RWPE2 (cell line): ENCODE measurements around the gene ATRAID.

Source experiments
- ATAC-seq: fragments of 200-7000 bp; cut with Tn5 transposase; 3 replicates; pipeline ENCODE4 v1.9.1; 2021; ENCODE audit warnings: low read depth
- DNase-seq: peaks from one replicate; pipeline ENCODE4 v3.0.0-alpha.2; 2020; ENCODE audit warnings: low spot score
- H3K27ac ChIP-seq: fragments of 450-650 bp; 2 replicates; pipeline ENCODE4 v1.5.1; 2017; ENCODE audit warnings: mild to moderate bottlenecking; ENCODE audit not compliant: poor library complexity, severe bottlenecking
- H3K27me3 ChIP-seq: fragments of 250-450 bp; sonication (Bioruptor Pico); 2 replicates; pipeline ENCODE4 v1.5.1; 2021; ENCODE audit warnings: mild to moderate bottlenecking, moderate library complexity; ENCODE audit not compliant: insufficient read depth, poor library complexity, severe bottlenecking
- H3K36me3 ChIP-seq: fragments of 250-450 bp; sonication (Bioruptor Pico); 2 replicates; pipeline ENCODE4 v1.5.1; 2020; ENCODE audit warnings: low read depth, mild to moderate bottlenecking, moderate library complexity
- H3K4me1 ChIP-seq: fragments of 250-450 bp; sonication (Bioruptor Pico); 2 replicates; pipeline ENCODE4 v1.5.1; 2021; ENCODE audit warnings: mild to moderate bottlenecking, moderate library complexity; ENCODE audit not compliant: insufficient read depth, poor library complexity, severe bottlenecking
- H3K4me3 ChIP-seq: fragments of 250-450 bp; sonication (Bioruptor Pico); 2 replicates; pipeline ENCODE4 v1.5.1; 2021; ENCODE audit warnings: mild to moderate bottlenecking, moderate library complexity; ENCODE audit not compliant: severe bottlenecking
- H3K9me3 ChIP-seq: fragments of 250-450 bp; sonication (Bioruptor Pico); 2 replicates; pipeline ENCODE4 v1.5.1; 2021; ENCODE audit warnings: mild to moderate bottlenecking, moderate library complexity; ENCODE audit not compliant: severe bottlenecking
- TF ChIP-seq, protein P1 (sequence below): fragments of 450-650 bp; IDR thresholded peaks from one replicate; pipeline ENCODE4 v1.5.1; 2017; ENCODE audit warnings: mild to moderate bottlenecking, moderate library complexity; ENCODE audit not compliant: poor library complexity, severe bottlenecking

ATRAID gene

DNA sequence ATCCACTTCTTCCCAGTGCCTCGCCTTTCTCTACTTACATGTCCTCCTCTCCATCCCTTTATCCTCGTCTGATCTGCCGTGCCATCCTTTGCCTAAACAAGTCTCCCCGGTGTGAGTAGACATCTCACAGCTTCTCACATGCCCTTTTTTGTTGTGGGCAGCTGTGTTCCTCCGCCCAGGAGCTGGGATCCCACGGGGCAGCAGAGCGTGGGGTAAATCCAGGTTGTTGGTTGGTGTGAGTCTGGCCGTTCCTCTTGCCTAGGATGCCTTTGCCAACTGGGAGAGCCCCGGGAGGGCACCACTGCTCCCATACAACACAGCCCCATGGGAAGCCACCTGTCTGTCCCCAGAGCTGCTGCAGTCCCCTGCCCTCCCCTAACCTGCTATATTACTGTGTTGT is 28.6 kb downstream of the ATRAID start:
- H3K9me3 ChIP-seq = no peaks in the 10 kb centered on the region
- H3K4me3 ChIP-seq = no peak overlapping the region
- ATAC-seq = no peak
- no peak for DNase-seq
- TF ChIP-seq, protein P1, sequence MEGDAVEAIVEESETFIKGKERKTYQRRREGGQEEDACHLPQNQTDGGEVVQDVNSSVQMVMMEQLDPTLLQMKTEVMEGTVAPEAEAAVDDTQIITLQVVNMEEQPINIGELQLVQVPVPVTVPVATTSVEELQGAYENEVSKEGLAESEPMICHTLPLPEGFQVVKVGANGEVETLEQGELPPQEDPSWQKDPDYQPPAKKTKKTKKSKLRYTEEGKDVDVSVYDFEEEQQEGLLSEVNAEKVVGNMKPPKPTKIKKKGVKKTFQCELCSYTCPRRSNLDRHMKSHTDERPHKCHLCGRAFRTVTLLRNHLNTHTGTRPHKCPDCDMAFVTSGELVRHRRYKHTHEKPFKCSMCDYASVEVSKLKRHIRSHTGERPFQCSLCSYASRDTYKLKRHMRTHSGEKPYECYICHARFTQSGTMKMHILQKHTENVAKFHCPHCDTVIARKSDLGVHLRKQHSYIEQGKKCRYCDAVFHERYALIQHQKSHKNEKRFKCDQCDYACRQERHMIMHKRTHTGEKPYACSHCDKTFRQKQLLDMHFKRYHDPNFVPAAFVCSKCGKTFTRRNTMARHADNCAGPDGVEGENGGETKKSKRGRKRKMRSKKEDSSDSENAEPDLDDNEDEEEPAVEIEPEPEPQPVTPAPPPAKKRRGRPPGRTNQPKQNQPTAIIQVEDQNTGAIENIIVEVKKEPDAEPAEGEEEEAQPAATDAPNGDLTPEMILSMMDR = no peak
- no peaks in the 10 kb centered on the region for H3K4me1 ChIP-seq
- peaks cover 85% of the 10 kb centered on the region for H3K36me3 ChIP-seq
- H3K27me3 ChIP-seq = no peaks in the 10 kb centered on the region
- H3K27ac ChIP-seq = no peak overlapping the region

DNA sequence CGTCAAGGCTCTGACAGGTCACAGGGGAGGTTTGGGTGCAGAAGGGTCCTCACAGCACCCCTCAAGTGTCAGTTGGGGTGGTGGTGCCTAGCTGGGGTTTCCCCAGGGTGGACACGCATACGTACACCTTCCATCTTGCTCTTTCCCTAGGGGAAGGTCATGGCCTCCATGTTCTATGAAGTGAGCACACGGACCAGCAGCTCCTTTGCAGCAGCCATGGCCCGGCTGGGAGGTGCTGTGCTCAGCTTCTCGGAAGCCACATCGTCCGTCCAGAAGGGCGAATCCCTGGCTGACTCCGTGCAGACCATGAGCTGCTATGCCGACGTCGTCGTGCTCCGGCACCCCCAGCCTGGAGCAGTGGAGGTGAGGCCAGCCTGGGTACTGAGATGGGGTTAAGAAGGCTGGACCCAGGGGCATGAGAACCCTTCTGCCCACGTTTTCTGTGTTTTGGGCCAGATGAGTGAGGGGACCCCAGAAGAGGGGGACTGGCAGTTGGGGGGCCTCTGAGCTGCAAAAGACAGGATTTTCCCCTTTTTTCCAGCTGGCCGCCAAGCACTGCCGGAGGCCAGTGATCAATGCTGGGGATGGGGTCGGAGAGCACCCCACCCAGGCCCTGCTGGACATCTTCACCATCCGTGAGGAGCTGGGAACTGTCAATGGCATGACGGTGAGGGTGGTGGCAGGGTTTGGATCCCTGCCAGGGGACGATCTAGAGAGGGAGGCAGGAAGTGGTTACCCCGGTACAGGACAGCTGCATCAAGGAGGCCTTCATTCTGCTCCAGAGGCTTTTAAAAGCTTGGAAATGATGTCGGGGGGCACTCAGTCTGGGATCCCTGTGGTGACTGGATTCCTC is 30.1 kb downstream of the ATRAID start:
- H3K36me3 ChIP-seq = peaks cover 69% of the 10 kb centered on the region
- no peak overlapping the region for H3K27ac ChIP-seq
- no peaks in the 10 kb centered on the region for H3K4me1 ChIP-seq
- H3K27me3 ChIP-seq = no peaks in the 10 kb centered on the region
- no peaks in the 10 kb centered on the region for H3K9me3 ChIP-seq
- no peak for DNase-seq
- H3K4me3 ChIP-seq = no peak overlapping the region
- TF ChIP-seq, protein P1 = no peak
- ATAC-seq = no peak

DNA sequence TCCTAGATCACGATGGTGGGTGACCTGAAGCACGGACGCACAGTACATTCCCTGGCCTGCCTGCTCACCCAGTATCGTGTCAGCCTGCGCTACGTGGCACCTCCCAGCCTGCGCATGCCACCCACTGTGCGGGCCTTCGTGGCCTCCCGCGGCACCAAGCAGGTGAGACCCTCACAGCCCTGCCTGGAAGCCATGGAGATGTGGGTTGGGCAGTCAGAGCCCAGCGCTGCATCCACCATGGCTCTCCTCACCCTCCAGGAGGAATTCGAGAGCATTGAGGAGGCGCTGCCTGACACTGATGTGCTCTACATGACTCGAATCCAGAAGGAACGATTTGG is 30.7 kb downstream of the ATRAID start:
- no peaks in the 10 kb centered on the region for H3K4me1 ChIP-seq
- peaks cover 63% of the 10 kb centered on the region for H3K36me3 ChIP-seq
- DNase-seq (no peak), ATAC-seq (no peak)
- TF ChIP-seq, protein P1 = no peak
- no peaks in the 10 kb centered on the region for H3K27me3 ChIP-seq
- H3K27ac ChIP-seq = no peak overlapping the region
- H3K9me3 ChIP-seq = no peaks in the 10 kb centered on the region
- no peak overlapping the region for H3K4me3 ChIP-seq

DNA sequence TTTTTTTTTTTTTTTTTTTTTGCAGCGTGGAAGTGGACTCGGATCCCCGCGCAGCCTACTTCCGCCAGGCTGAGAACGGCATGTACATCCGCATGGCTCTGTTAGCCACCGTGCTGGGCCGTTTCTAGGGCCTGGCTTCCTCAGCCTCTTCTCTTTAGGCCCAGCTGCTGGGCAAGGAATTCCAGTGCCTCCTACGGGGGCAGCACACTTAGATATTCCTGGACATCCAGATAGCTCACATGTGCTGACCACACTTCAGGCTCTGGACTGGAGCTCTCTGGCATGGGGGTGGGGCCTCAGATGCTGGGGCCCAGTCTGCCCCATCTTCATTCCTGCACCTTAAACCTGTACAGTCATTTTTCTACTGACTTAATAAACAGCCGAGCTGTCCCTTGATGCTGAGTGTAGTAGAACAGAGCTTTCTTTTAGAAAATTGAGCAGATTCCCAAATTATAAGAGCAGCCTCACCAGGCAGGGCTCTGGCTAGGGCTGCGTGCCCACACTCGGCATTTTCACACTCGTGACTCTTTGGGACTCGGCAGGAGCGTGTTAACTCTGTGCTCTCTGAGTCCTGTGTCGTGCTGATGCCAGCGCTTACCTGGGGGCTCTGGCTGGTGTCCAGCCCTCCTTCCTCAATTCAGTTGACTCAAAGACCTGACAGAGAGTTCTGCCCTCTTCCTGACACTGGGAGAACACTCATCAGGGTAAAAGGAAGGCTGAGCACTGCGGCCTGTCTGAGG is 31.7 kb downstream of the ATRAID start:
- H3K27ac ChIP-seq = no peak overlapping the region
- peaks cover 53% of the 10 kb centered on the region for H3K36me3 ChIP-seq
- no peaks in the 10 kb centered on the region for H3K27me3 ChIP-seq
- no peaks in the 10 kb centered on the region for H3K4me1 ChIP-seq
- DNase-seq = no peak
- no peak for ATAC-seq
- no peaks in the 10 kb centered on the region for H3K9me3 ChIP-seq
- H3K4me3 ChIP-seq = no peak overlapping the region
- TF ChIP-seq, protein P1 = no peak
